Thymus (tissue), 14 donors: ENCODE results near the gene HSFY2. TPM values are rescaled to one million over a fixed set of nuclear protein-coding genes. Genes with fewer than 3 reads are reported as not detected.
"Not testable (repeated sequence)": the region's sequence is repeated elsewhere in the genome, so short reads cannot be mapped to it uniquely, and the experiment has no call there.

ENCODE experiments used
- DNase-seq, 9 donors: peaks; one replicate each; pipeline ENCODE4 v3.0.0-alpha.2; 2013; ENCODE audit warnings: low spot score in 9 of 9, low read depth in 6 of 9, missing footprints in 1 of 9
- H3K27ac ChIP-seq, 2 donors: one replicate each; pipeline ENCODE4 v1.5.1; 2013; ENCODE audit warnings: control low read depth in 1 of 2, low read depth in 1 of 2, low read length in 1 of 2, mild to moderate bottlenecking in 1 of 2, moderate library complexity in 1 of 2
- H3K27me3 ChIP-seq, 2 donors: one replicate each; pipeline ENCODE4 v1.5.1; 2013; ENCODE audit warnings: low read length in 1 of 2; ENCODE audit not compliant: control insufficient read depth in 2 of 2, insufficient read depth in 1 of 2
- H3K36me3 ChIP-seq, 2 donors: one replicate each; pipeline ENCODE4 v1.5.1; 2013; ENCODE audit warnings: low read length in 1 of 2, mild to moderate bottlenecking in 1 of 2, moderate library complexity in 1 of 2; ENCODE audit not compliant: control insufficient read depth in 2 of 2, insufficient read depth in 2 of 2
- H3K4me1 ChIP-seq, 2 donors: one replicate each; pipeline ENCODE4 v1.5.1; 2013; ENCODE audit warnings: low read length in 2 of 2; ENCODE audit not compliant: control insufficient read depth in 2 of 2, insufficient read depth in 2 of 2
- H3K4me3 ChIP-seq, 2 donors: one replicate each; pipeline ENCODE4 v1.5.1; 2013; ENCODE audit warnings: low read length in 2 of 2, control low read depth in 1 of 2, mild to moderate bottlenecking in 1 of 2
- H3K9me3 ChIP-seq, 2 donors: one replicate each; pipeline ENCODE4 v1.5.1; 2013; ENCODE audit warnings: low read length in 1 of 2, mild to moderate bottlenecking in 1 of 2; ENCODE audit not compliant: control insufficient read depth in 2 of 2, insufficient read depth in 1 of 2
- WGBS: extraction: QIAGEN DNeasy Blood & Tissue Kit; methylation state at CpG from one replicate; pipeline ENCODE4 v1.1.7; 2013; 5-methylcytosine and 5-hydroxymethylcytosine counted together
- long read RNA-seq, 10 donors: transcript quantifications; one replicate each; lab custom pipeline, GENCODE V29; 2026
- polyA plus RNA-seq: library from polyadenylated mRNA; stranded (reverse); fragments of 200-250 nt; gene quantifications from one replicate; pipeline ENCODE4 v1.2.3, GENCODE V29; 2013
- total RNA-seq: library from RNA; stranded (reverse); fragments of 120-200 nt; gene quantifications from one replicate; pipeline ENCODE4 v1.2.4, GENCODE V29; 2013
- donor health status: healthy.

The HSFY2 gene
- total RNA-seq, result not detected
- polyA plus RNA-seq, result 0.34 TPM
- long read RNA-seq, donor 1, result 0 reads
- long read RNA-seq, donor 2, result 0 reads
- long read RNA-seq, donor 3, result 0 reads
- long read RNA-seq, donor 4, result 0 reads
- long read RNA-seq, donor 5, result 0 reads
- long read RNA-seq, donor 6, result 0 reads
- long read RNA-seq, donor 7, result 0 reads
- long read RNA-seq, donor 8, result 0 reads
- long read RNA-seq, donor 9, result 0 reads
- long read RNA-seq, donor 10, result 0 reads

GRCh38 chrY:18773635-18774034 is at the start of gene HSFY2:
Gene HSFY2, minus strand, starts transcription at chrY:18773735. Its CDS starts 117 bp downstream, at chrY:18773618.
- not testable (repeated sequence) for DNase-seq, H3K27me3 ChIP-seq, H3K4me3 ChIP-seq, H3K36me3 ChIP-seq, H3K4me1 ChIP-seq, H3K9me3 ChIP-seq, H3K27ac ChIP-seq
- WGBS, result no CpG with 5 or more reads among the region's 1 CpG

GRCh38 chrY:18815751-18816150 is 42.2 kb upstream of the HSFY2 start:
- H3K9me3 ChIP-seq, H3K4me1 ChIP-seq, H3K36me3 ChIP-seq, H3K4me3 ChIP-seq, H3K27me3 ChIP-seq, H3K27ac ChIP-seq, DNase-seq: not testable (repeated sequence)
- no CpG with 5 or more reads among the region's 5 CpGs for WGBS

- H3K36me3 ChIP-seq, H3K4me3 ChIP-seq, H3K27ac ChIP-seq, H3K4me1 ChIP-seq, H3K27me3 ChIP-seq, DNase-seq, H3K9me3 ChIP-seq: not testable (repeated sequence)
- WGBS, result no CpG with 5 or more reads among the region's 2 CpGs
Measured at GRCh38 chrY:18788757-18789406, 15.3 kb upstream of the HSFY2 start.

- not testable (repeated sequence) for H3K4me1 ChIP-seq, H3K36me3 ChIP-seq, H3K4me3 ChIP-seq, H3K27me3 ChIP-seq, H3K9me3 ChIP-seq, DNase-seq, H3K27ac ChIP-seq
- WGBS, result no CpG with 5 or more reads among the region's 2 CpGs
Measured at GRCh38 chrY:18754077-18754476, 19.5 kb downstream of the HSFY2 start.

GRCh38 chrY:18753133-18753815 is 20.3 kb downstream of the HSFY2 start:
- not testable (repeated sequence) for DNase-seq, H3K9me3 ChIP-seq, H3K4me1 ChIP-seq, H3K27me3 ChIP-seq, H3K4me3 ChIP-seq, H3K27ac ChIP-seq, H3K36me3 ChIP-seq
- no CpG with 5 or more reads among the region's 2 CpGs for WGBS

GRCh38 chrY:18723714-18724113 is 49.8 kb downstream of the HSFY2 start:
- WGBS, result no CpG with 5 or more reads among the region's 3 CpGs
- H3K4me1 ChIP-seq, H3K27ac ChIP-seq, H3K36me3 ChIP-seq, H3K4me3 ChIP-seq, H3K27me3 ChIP-seq, DNase-seq, H3K9me3 ChIP-seq: not testable (repeated sequence)

Other genes starting within 250 kb of the HSFY2 start
- not detected for gene HSFY1, start 227.0 kb downstream of the HSFY2 start, total RNA-seq
- 0.05 TPM for gene HSFY1, start 227.0 kb downstream of the HSFY2 start, polyA plus RNA-seq